SU-DHL-6 (cell line): ENCODE results near the gene GXYLT2.

Source experiments
- H2AFZ ChIP-seq: fragments of 200-600 bp; sonication (generic); 2 replicates; pipeline ENCODE4 v1.6.1; 2014; ENCODE audit warnings: low read depth, mild to moderate bottlenecking, moderate library complexity, mixed read lengths, antibody characterized with exemption, low read length; ENCODE audit not compliant: severe bottlenecking
- H3F3A ChIP-seq: fragments of 200-600 bp; shearing (Covaris generic); 2 replicates; pipeline ENCODE4 v1.6.0; 2016; ENCODE audit warnings: antibody characterized with exemption, mild to moderate bottlenecking; ENCODE audit not compliant: insufficient read depth
- H3K27ac ChIP-seq: fragments of 200-600 bp; sonication (generic); 2 replicates; pipeline ENCODE4 v1.5.1; 2016; ENCODE audit warnings: low read depth, mild to moderate bottlenecking, low read length, moderate library complexity, mixed read lengths
- H3K27me3 ChIP-seq: fragments of 200-600 bp; sonication (generic), shearing (Covaris generic); 2 replicates; pipeline ENCODE4 v1.6.0; 2014; ENCODE audit warnings: mild to moderate bottlenecking, low read length
- H3K36me3 ChIP-seq: fragments of 200-600 bp; sonication (generic); 2 replicates; pipeline ENCODE4 v1.6.1; 2014; ENCODE audit warnings: mild to moderate bottlenecking, low read length, mixed read lengths
- H3K4me2 ChIP-seq: fragments of 300-600, 200-600 bp; shearing (Covaris generic), sonication (generic); 2 replicates; pipeline ENCODE4 v1.6.0; 2014; ENCODE audit warnings: low read length, low read depth, mild to moderate bottlenecking; ENCODE audit not compliant: poor library complexity, severe bottlenecking
- H3K4me3 ChIP-seq: fragments of 200-600 bp; sonication (generic); 2 replicates; pipeline ENCODE4 v1.5.1; 2014; ENCODE audit warnings: antibody characterized with exemption, low read length, mild to moderate bottlenecking, mixed read lengths; ENCODE audit not compliant: insufficient read depth, poor library complexity, severe bottlenecking
- H3K79me2 ChIP-seq: fragments of 200-600 bp; sonication (generic); 2 replicates; pipeline ENCODE4 v1.6.1; 2014; ENCODE audit warnings: mild to moderate bottlenecking, low read length, moderate library complexity; ENCODE audit not compliant: insufficient read depth
- H3K9ac ChIP-seq: fragments of 200-600 bp; sonication (generic); 2 replicates; pipeline ENCODE4 v1.7.0; 2014; ENCODE audit warnings: mild to moderate bottlenecking, low read length
- H3K9me2 ChIP-seq: fragments of 200-600 bp; sonication (generic); replicated peaks from 2 replicates; pipeline ENCODE4 v1.6.1; 2014; ENCODE audit warnings: low read length; ENCODE audit not compliant: insufficient read depth
- H3K9me3 ChIP-seq: fragments of 200-600 bp; sonication (generic); 2 replicates; pipeline ENCODE4 v1.6.1; 2014; ENCODE audit warnings: low read length, mixed read lengths; ENCODE audit not compliant: insufficient read depth
- H4K20me1 ChIP-seq: fragments of 200-600 bp; sonication (generic); 2 replicates; pipeline ENCODE4 v1.6.1; 2014; ENCODE audit warnings: low read depth, mild to moderate bottlenecking, antibody characterized with exemption, low read length, moderate library complexity, mixed read lengths
- EZH2phosphoT487 ChIP-seq: fragments of 200-600 bp; sonication (generic), shearing (Covaris generic); conservative IDR thresholded peaks from 2 replicates; pipeline ENCODE4 v1.6.1; 2018; ENCODE audit warnings: mild to moderate bottlenecking, antibody characterized with exemption, low read length, moderate library complexity, mixed read lengths
- TF ChIP-seq, protein P1 (sequence below): fragments of 200-600 bp; sonication (generic); IDR thresholded peaks from one replicate; pipeline ENCODE4 v1.5.1; 2017; ENCODE audit warnings: antibody characterized with exemption, mild to moderate bottlenecking, low read length, moderate library complexity; ENCODE audit not compliant: insufficient read depth, poor library complexity, severe bottlenecking

The GXYLT2 gene

GRCh38 chr3:72977060-72977808, 89.4 kb downstream of the GXYLT2 start:
- TF ChIP-seq, protein P1, sequence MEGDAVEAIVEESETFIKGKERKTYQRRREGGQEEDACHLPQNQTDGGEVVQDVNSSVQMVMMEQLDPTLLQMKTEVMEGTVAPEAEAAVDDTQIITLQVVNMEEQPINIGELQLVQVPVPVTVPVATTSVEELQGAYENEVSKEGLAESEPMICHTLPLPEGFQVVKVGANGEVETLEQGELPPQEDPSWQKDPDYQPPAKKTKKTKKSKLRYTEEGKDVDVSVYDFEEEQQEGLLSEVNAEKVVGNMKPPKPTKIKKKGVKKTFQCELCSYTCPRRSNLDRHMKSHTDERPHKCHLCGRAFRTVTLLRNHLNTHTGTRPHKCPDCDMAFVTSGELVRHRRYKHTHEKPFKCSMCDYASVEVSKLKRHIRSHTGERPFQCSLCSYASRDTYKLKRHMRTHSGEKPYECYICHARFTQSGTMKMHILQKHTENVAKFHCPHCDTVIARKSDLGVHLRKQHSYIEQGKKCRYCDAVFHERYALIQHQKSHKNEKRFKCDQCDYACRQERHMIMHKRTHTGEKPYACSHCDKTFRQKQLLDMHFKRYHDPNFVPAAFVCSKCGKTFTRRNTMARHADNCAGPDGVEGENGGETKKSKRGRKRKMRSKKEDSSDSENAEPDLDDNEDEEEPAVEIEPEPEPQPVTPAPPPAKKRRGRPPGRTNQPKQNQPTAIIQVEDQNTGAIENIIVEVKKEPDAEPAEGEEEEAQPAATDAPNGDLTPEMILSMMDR: peak; percentile 22
- TF ChIP-seq EZH2phosphoT487: no peak
- no peak overlapping the region for H3K27ac ChIP-seq
- H3K4me2 ChIP-seq: no peak overlapping the region
- no peaks in the 10 kb centered on the region for H3K9me3 ChIP-seq
- no peaks in the 10 kb centered on the region for H3K36me3 ChIP-seq
- no peaks in the 10 kb centered on the region for H4K20me1 ChIP-seq
- no peaks in the 10 kb centered on the region for H3F3A ChIP-seq
- H3K4me3 ChIP-seq: no peak overlapping the region
- H3K79me2 ChIP-seq: no peaks in the 10 kb centered on the region
- no peaks in the 10 kb centered on the region for H3K27me3 ChIP-seq
- H3K9me2 ChIP-seq: no peaks in the 10 kb centered on the region
- H3K9ac ChIP-seq: no peak overlapping the region
- H2AFZ ChIP-seq: no peak overlapping the region

GRCh38 chr3:72982609-72983366, 94.9 kb downstream of the GXYLT2 start:
- TF ChIP-seq, protein P1: no peak
- no peak for TF ChIP-seq EZH2phosphoT487
- Histone ChIP-seq H3K36me3 (no peaks in the 10 kb centered on the region), H3K9ac (no peak overlapping the region), H3K9me2 (no peaks in the 10 kb centered on the region), H3K4me2 (no peak overlapping the region), H2AFZ (no peak overlapping the region), H3K79me2 (no peaks in the 10 kb centered on the region), H3K9me3 (no peaks in the 10 kb centered on the region), H4K20me1 (no peaks in the 10 kb centered on the region), H3F3A (no peaks in the 10 kb centered on the region), H3K27ac (no peak overlapping the region), H3K4me3 (no peak overlapping the region), H3K27me3 (no peaks in the 10 kb centered on the region)

DNA sequence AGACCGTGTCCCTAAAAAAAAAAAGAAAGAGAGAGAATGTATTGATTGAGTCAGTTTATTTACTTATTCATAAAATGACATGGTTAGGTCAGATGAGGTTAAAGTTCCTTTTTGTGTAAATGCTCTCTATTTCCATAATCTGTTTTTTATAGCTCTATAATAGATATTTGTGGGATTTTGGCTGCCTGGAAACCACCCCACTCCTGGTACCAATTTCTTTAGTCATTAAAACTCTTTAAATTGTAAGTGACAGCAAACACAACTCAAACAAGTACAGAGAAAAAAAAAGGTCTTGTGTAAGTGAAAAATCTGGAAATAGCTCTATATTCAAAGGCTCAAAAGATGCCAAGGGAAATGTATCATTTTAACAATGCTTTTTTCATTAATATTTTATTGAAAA, 97.7 kb downstream of the GXYLT2 start:
- Histone ChIP-seq H3K9me2 (no peaks in the 10 kb centered on the region), H3K79me2 (no peaks in the 10 kb centered on the region), H3K4me2 (no peak overlapping the region), H3K27ac (no peak overlapping the region), H3K9me3 (no peaks in the 10 kb centered on the region), H2AFZ (no peak overlapping the region), H3K36me3 (no peaks in the 10 kb centered on the region), H4K20me1 (no peaks in the 10 kb centered on the region), H3K27me3 (no peaks in the 10 kb centered on the region), H3K4me3 (no peak overlapping the region), H3K9ac (no peak overlapping the region), H3F3A (no peaks in the 10 kb centered on the region)
- no peak for TF ChIP-seq EZH2phosphoT487
